H1 (cell line): ENCODE measurements around the gene FHIP2A. TPM values are rescaled to one million over a fixed set of nuclear protein-coding genes. Genes with fewer than 3 reads are reported as not detected.

Experiments used
- CTCF ChIA-PET: fragments of 300-600 bp; sonication (Branson Sonifier 250); formaldehyde crosslinking; loops from one replicate; lab custom pipeline; 2021; ENCODE audit not compliant: partially characterized antibody; lab: Charles Lee
- POLR2A ChIA-PET: fragments of 300-600 bp; sonication (Branson Sonifier 250); formaldehyde crosslinking; loops from one replicate; lab custom pipeline; 2021; ENCODE audit warnings: inconsistent platforms; ENCODE audit not compliant: partially characterized antibody; lab: Charles Lee
- DNase-seq, 2 experiments: peaks; one replicate each; pipeline versions ENCODE4 v3.0.0 to v3.0.0-alpha.2; 2010 to 2022; ENCODE audit warnings: low spot score in 2 of 2, low read depth in 1 of 2, mixed read lengths in 1 of 2
- FAIRE-seq: peaks from 2 replicates; lab custom pipeline; 2011; peaks lifted over from hg19 to GRCh38; lab: Jason Lieb, UNC
- H2AFZ ChIP-seq: 2 replicates; pipeline ENCODE4 v1.8.1; 2012; ENCODE audit warnings: low read length, inconsistent platforms
- H2AK5ac ChIP-seq: 2 replicates; pipeline ENCODE4 v1.6.1; 2013; ENCODE audit warnings: low read depth, low read length
- H2BK120ac ChIP-seq: replicated peaks from 2 replicates; pipeline ENCODE3; 2013; ENCODE audit warnings: low read depth, low read length, inconsistent platforms
- H2BK12ac ChIP-seq: 2 replicates; pipeline ENCODE4 v1.6.1; 2013; ENCODE audit warnings: low read depth, low read length
- H2BK15ac ChIP-seq: 2 replicates; pipeline ENCODE4 v1.6.1; 2013; ENCODE audit warnings: low read length
- H2BK20ac ChIP-seq: 2 replicates; pipeline ENCODE4 v1.6.1; 2013; ENCODE audit warnings: low read length
- H2BK5ac ChIP-seq: 2 replicates; pipeline ENCODE4 v1.6.1; 2013; ENCODE audit warnings: low read depth, low read length
- H3K14ac ChIP-seq: 2 replicates; pipeline ENCODE4 v1.6.1; 2013; ENCODE audit warnings: inconsistent platforms; ENCODE audit not compliant: insufficient read length
- H3K18ac ChIP-seq: 2 replicates; pipeline ENCODE4 v1.6.1; 2013; ENCODE audit warnings: low read length; ENCODE audit errors: extremely low read depth
- H3K23ac ChIP-seq: 2 replicates; pipeline ENCODE4 v1.6.1; 2013; ENCODE audit warnings: inconsistent platforms; ENCODE audit not compliant: insufficient read length
- H3K23me2 ChIP-seq: 2 replicates; pipeline ENCODE4 v1.6.1; 2013; ENCODE audit warnings: low read depth, low read length
- H3K27ac ChIP-seq: 2 replicates; pipeline ENCODE4 v1.6.1; 2011; ENCODE audit warnings: low read depth, low read length, inconsistent platforms
- H3K27me3 ChIP-seq, 4 experiments: replicated peaks in 1 of 4; 1 replicate in 1 of 4; 2 replicates in 3 of 4; pipeline versions ENCODE4 v1.6.1 to v1.8.1; 2011 to 2013; ENCODE audit warnings: low read length in 3 of 4, mild to moderate bottlenecking in 3 of 4, inconsistent platforms in 2 of 4, mixed read lengths in 2 of 4, moderate library complexity in 1 of 4; ENCODE audit not compliant: control insufficient read depth in 3 of 4, insufficient read depth in 3 of 4; ENCODE audit errors: extremely low read depth in 1 of 4
- H3K36me3 ChIP-seq, 4 experiments: 2 replicates each; pipeline versions ENCODE4 v1.6.1 to v1.8.1; 2011 to 2013; ENCODE audit warnings: mild to moderate bottlenecking in 4 of 4, low read length in 3 of 4, moderate library complexity in 2 of 4, control low read depth in 1 of 4, inconsistent platforms in 1 of 4; ENCODE audit not compliant: insufficient read depth in 4 of 4, control insufficient read depth in 2 of 4
- H3K4ac ChIP-seq: replicated peaks from 2 replicates; pipeline ENCODE3; 2013; ENCODE audit warnings: low read length, low read depth, mixed read lengths, inconsistent platforms; ENCODE audit not compliant: insufficient read length
- H3K4me1 ChIP-seq, 4 experiments: replicated peaks in 1 of 4; 1 replicate in 1 of 4; 2 replicates in 3 of 4; pipeline versions ENCODE4 v1.6.1 to v1.8.1; 2011 to 2013; ENCODE audit warnings: low read length in 3 of 4, inconsistent platforms in 2 of 4, mixed read lengths in 1 of 4; ENCODE audit not compliant: insufficient read depth in 4 of 4, control insufficient read depth in 3 of 4
- H3K4me2 ChIP-seq, 2 experiments: 2 replicates each; pipeline versions ENCODE4 v1.6.1 to v1.8.1; 2011 to 2013; ENCODE audit warnings: low read depth in 2 of 2, low read length in 2 of 2, control low read depth in 1 of 2, inconsistent platforms in 1 of 2, mild to moderate bottlenecking in 1 of 2; ENCODE audit not compliant: insufficient read depth in 1 of 2
- H3K4me3 ChIP-seq, 4 experiments: fragments of 200-600, 300-600 bp in 1 of 4; sonication (generic), shearing (Covaris generic), sonication (Bioruptor Twin) in 1 of 4; 2 replicates each; pipeline versions ENCODE4 v1.5.1 to v1.8.1; 2011 to 2016; ENCODE audit warnings: low read length in 4 of 4, low read depth in 3 of 4, control low read depth in 2 of 4, inconsistent platforms in 2 of 4, mild to moderate bottlenecking in 2 of 4, mixed read lengths in 1 of 4, moderate library complexity in 1 of 4; ENCODE audit not compliant: insufficient read depth in 2 of 4; ENCODE audit errors: extremely low read depth in 1 of 4
- H3K56ac ChIP-seq: replicated peaks from 2 replicates; pipeline ENCODE3; 2013; ENCODE audit warnings: low read depth, mild to moderate bottlenecking, mixed read lengths, low read length, inconsistent platforms; ENCODE audit not compliant: insufficient read length
- H3K79me1 ChIP-seq: 2 replicates; pipeline ENCODE4 v1.6.1; 2013; ENCODE audit warnings: low read depth, low read length, control low read depth
- H3K79me2 ChIP-seq, 2 experiments: 2 replicates each; pipeline versions ENCODE4 v1.6.1 to v1.8.1; 2012 to 2013; ENCODE audit warnings: low read length in 2 of 2, mild to moderate bottlenecking in 2 of 2, inconsistent platforms in 1 of 2; ENCODE audit not compliant: insufficient read depth in 2 of 2, control insufficient read depth in 1 of 2
- H3K9ac ChIP-seq, 4 experiments: replicated peaks in 1 of 4; 1 replicate in 1 of 4; 2 replicates in 3 of 4; pipeline versions ENCODE4 v1.6.1 to v1.8.1; 2011 to 2013; ENCODE audit warnings: low read depth in 3 of 4, low read length in 3 of 4, control low read depth in 2 of 4, mild to moderate bottlenecking in 2 of 4, moderate library complexity in 2 of 4, inconsistent platforms in 1 of 4; ENCODE audit errors: extremely low read depth in 1 of 4
- H3K9me3 ChIP-seq, 2 experiments: 2 replicates each; pipeline versions ENCODE4 v1.6.1 to v1.8.1; 2012 to 2013; ENCODE audit warnings: mild to moderate bottlenecking in 2 of 2, moderate library complexity in 2 of 2, control low read depth in 1 of 2, inconsistent platforms in 1 of 2, low read depth in 1 of 2, low read length in 1 of 2, mixed read lengths in 1 of 2; ENCODE audit not compliant: insufficient read depth in 2 of 2
- H4K20me1 ChIP-seq, 2 experiments: replicated peaks in 1 of 2; 2 replicates each; pipeline versions ENCODE3 to v1.8.1; 2011 to 2013; ENCODE audit warnings: inconsistent platforms in 2 of 2, low read length in 2 of 2, mild to moderate bottlenecking in 1 of 2; ENCODE audit not compliant: insufficient read depth in 2 of 2, control insufficient read depth in 1 of 2
- H4K5ac ChIP-seq: 2 replicates; pipeline ENCODE4 v1.6.1; 2013; ENCODE audit warnings: low read length, low read depth, mixed read lengths, inconsistent platforms; ENCODE audit not compliant: insufficient read length
- H4K8ac ChIP-seq: 2 replicates; pipeline ENCODE4 v1.8.0; 2013; ENCODE audit warnings: mild to moderate bottlenecking, moderate library complexity, low read length, inconsistent platforms; ENCODE audit not compliant: insufficient read depth; ENCODE audit errors: extremely low read depth
- H4K91ac ChIP-seq: replicated peaks from 2 replicates; pipeline ENCODE3; 2013; ENCODE audit warnings: low read length, mixed read lengths, inconsistent platforms; ENCODE audit not compliant: insufficient read length
- CEBPB ChIP-seq: IDR thresholded peaks from 2 replicates; pipeline ENCODE4 v1.6.1; 2012; ENCODE audit warnings: low read depth, low read length
- EP300 ChIP-seq, 2 experiments: IDR thresholded peaks; 1 replicate in 1 of 2; 2 replicates in 1 of 2; pipeline ENCODE4 v1.6.1; 2011 to 2012; ENCODE audit warnings: low read depth in 2 of 2, low read length in 2 of 2, mild to moderate bottlenecking in 2 of 2, borderline replicate concordance in 1 of 2, inconsistent platforms in 1 of 2, moderate library complexity in 1 of 2
- KDM4A ChIP-seq: IDR thresholded peaks from one replicate; pipeline ENCODE4 v1.7.1; 2012; ENCODE audit warnings: low read depth, mild to moderate bottlenecking, moderate library complexity, low read length, inconsistent platforms; ENCODE audit not compliant: severe bottlenecking
- KDM5A ChIP-seq: fragments of 200-600 bp; IDR thresholded peaks from 2 replicates; pipeline ENCODE4 v1.7.1; 2012; ENCODE audit warnings: mild to moderate bottlenecking, low read length, inconsistent platforms, mixed read lengths
- RBBP5 ChIP-seq: IDR thresholded peaks from 2 replicates; pipeline ENCODE4 v1.7.1; 2012; ENCODE audit warnings: low read depth, mild to moderate bottlenecking, inconsistent platforms, low read length, moderate library complexity, borderline replicate concordance
- RFX5 ChIP-seq: IDR thresholded peaks from 2 replicates; pipeline ENCODE4 v1.6.1; 2011; ENCODE audit warnings: low read depth, low read length, improper control_type of control experiment, borderline replicate concordance
- SP1 ChIP-seq: IDR thresholded peaks from 2 replicates; pipeline ENCODE4 v1.6.1; 2011; ENCODE audit warnings: low read depth, low read length
- SUZ12 ChIP-seq: fragments of 200-600 bp; sonication (generic); IDR thresholded peaks from 2 replicates; pipeline ENCODE4 v1.6.1; 2012; ENCODE audit warnings: mild to moderate bottlenecking, inconsistent platforms, low read length, moderate library complexity, mixed read lengths
- TAF7 ChIP-seq: optimal IDR thresholded peaks from 2 replicates; pipeline ENCODE3; 2011; ENCODE audit warnings: low read depth, mild to moderate bottlenecking, inconsistent platforms, low read length, moderate library complexity, borderline replicate concordance
- TCF12 ChIP-seq: IDR thresholded peaks from 2 replicates; pipeline ENCODE4 v1.6.1; 2011; ENCODE audit warnings: low read depth, mild to moderate bottlenecking, low read length
- USF2 ChIP-seq: IDR thresholded peaks from 2 replicates; pipeline ENCODE4 v1.6.1; 2011; ENCODE audit warnings: low read length, improper control_type of control experiment
- WGBS, 2 experiments: shearing (Covaris generic) in 1 of 2; methylation state at CpG; one replicate each; pipeline versions ENCODE4 v1.1.6 to v1.1.7; 2013 to 2015; ENCODE audit warnings: low lambda C conversion rate in 2 of 2, mixed read lengths in 2 of 2, inconsistent platforms in 1 of 2, low coverage in 1 of 2, missing lambda C conversion rate in 1 of 2; ENCODE audit not compliant: insufficient replicate concordance in 2 of 2, insufficient coverage in 1 of 2, insufficient read length in 1 of 2; ENCODE audit errors: extremely low coverage in 1 of 2, missing lambda C conversion rate in 1 of 2; 5-methylcytosine and 5-hydroxymethylcytosine counted together
- polyA plus RNA-seq, 7 experiments: library from polyadenylated mRNA; depleted of rRNA in 3 of 7; stranded (reverse) in 5 of 7; unstranded in 2 of 7; fragments of >200 nt in 5 of 7; fragments of 200-250 nt in 2 of 7; gene quantifications; 1 replicate in 5 of 7; 2 replicates in 1 of 7; 4 replicates in 1 of 7; pipeline versions ENCODE4 v1.2.1 to v1.2.3, GENCODE V29; 2011 to 2013; ENCODE audit warnings: missing spikeins in 2 of 7, mixed read lengths in 2 of 7
- total RNA-seq: library from RNA; stranded (reverse); fragmentation: NEBNext Ultra II Directional; extraction: Animal tissue kit (Norgen Biotek cat#: 25700); gene quantifications from 2 replicates; pipeline ENCODE4 v1.2.1, GENCODE V29; 2021

FHIP2A gene
- total and polyA plus RNA-seq, 2 of the 8 experiments (the other 6 are each of a cell fraction or from before 2014, with no cell fraction given), result 4.5 to 15.0 TPM

- no peak for FAIRE-seq
- no peak overlapping the region for H3K4ac ChIP-seq
- WGBS, 2 experiments, result 95% methylated on average over 2 of the region's 2 CpGs; no CpG with 5 or more reads in 1 of the 2 experiments
- no peak overlapping the region for H2AFZ ChIP-seq
- no peaks in the 10 kb centered on the region for H3K79me1 ChIP-seq
- H2BK5ac ChIP-seq, result no peak overlapping the region
- H4K5ac ChIP-seq, result no peak overlapping the region
- no peak overlapping the region for H2BK120ac ChIP-seq
- no peaks in the 10 kb centered on the region for H3K79me2 ChIP-seq
- peaks cover 0 to 10% (median 0%) of the 10 kb centered on the region in 4 experiments; a peak in 2 of 8 replicates for H3K36me3 ChIP-seq
- no peak overlapping the region for H4K91ac ChIP-seq
- no peak overlapping the region for H2BK20ac ChIP-seq
- no peak overlapping the region for H3K23ac ChIP-seq
- H3K56ac ChIP-seq, result no peak overlapping the region
- H3K27ac ChIP-seq, result no peak overlapping the region
- H2BK15ac ChIP-seq, result no peak overlapping the region
- no peak overlapping the region for H2AK5ac ChIP-seq
- no peak overlapping the region for H3K18ac ChIP-seq
- POLR2A ChIA-PET, result interaction anchor here (0.6 to 1.5 kb wide), 2 partner anchors 9 to 32 kb away, joined by 3 to 5 read pairs; no protein-coding TSS in a partner anchor
- H3K14ac ChIP-seq, result no peak overlapping the region
- no peak overlapping the region for H2BK12ac ChIP-seq
- no peak for DNase-seq
- no peak overlapping the region for H4K8ac ChIP-seq
- CTCF ChIA-PET, result interaction anchor here (0.6 to 5.3 kb wide), 6 partner anchors 9 to 328 kb away, joined by 3 to 25 read pairs (median 4); no protein-coding TSS in a partner anchor
- H4K20me1 ChIP-seq, result no peaks in the 10 kb centered on the region
- H3K4me2 ChIP-seq, result no peak overlapping the region
- H3K9me3 ChIP-seq, result no peaks in the 10 kb centered on the region
- H3K4me3 ChIP-seq, result no peak overlapping the region
- no peaks in the 10 kb centered on the region for H3K4me1 ChIP-seq
- H3K9ac ChIP-seq, result no peak overlapping the region
- no peaks in the 10 kb centered on the region for H3K23me2 ChIP-seq
- H3K27me3 ChIP-seq, result no peaks in the 10 kb centered on the region
- TF ChIP-seq TAF7, result no peak
- TF ChIP-seq SP1, result no peak
- TF ChIP-seq TCF12, result no peak
- TF ChIP-seq USF2, result no peak
- no peak for TF ChIP-seq KDM5A
- no peak for TF ChIP-seq RBBP5
- TF ChIP-seq KDM4A, result no peak
- no peak for TF ChIP-seq CEBPB
- no peak for TF ChIP-seq EP300 (IDR thresholded peaks at IDR 0.05; ENCODE audit: borderline replicate concordance in 1 of 2, low read depth in 2 of 2, low read length in 2 of 2)
- no peak for TF ChIP-seq RFX5
- no peak for TF ChIP-seq SUZ12
Measured at GRCh38 chr10:114867365-114867764, 45.8 kb downstream of the FHIP2A start.
